Stimulated activated CD4-positive, alpha-beta T cell treated with anti-CD3 and anti-CD28 coated beads, Interleukin-12 subunit alpha, Interleukin-12 subunit beta, amount 100 ng/mL, for 24 hours (primary cell): ENCODE results near the gene AGRP.
"Not testable (repeated sequence)": the region's sequence is repeated elsewhere in the genome, so short reads cannot be mapped to it uniquely, and the experiment has no call there.

Source experiments
- DNase-seq, 2 experiments: peaks; one replicate each; pipeline ENCODE4 v3.0.0-alpha.2; 2020; ENCODE audit warnings: low read depth in 2 of 2

The AGRP gene, protein sequence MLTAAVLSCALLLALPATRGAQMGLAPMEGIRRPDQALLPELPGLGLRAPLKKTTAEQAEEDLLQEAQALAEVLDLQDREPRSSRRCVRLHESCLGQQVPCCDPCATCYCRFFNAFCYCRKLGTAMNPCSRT

DNA sequence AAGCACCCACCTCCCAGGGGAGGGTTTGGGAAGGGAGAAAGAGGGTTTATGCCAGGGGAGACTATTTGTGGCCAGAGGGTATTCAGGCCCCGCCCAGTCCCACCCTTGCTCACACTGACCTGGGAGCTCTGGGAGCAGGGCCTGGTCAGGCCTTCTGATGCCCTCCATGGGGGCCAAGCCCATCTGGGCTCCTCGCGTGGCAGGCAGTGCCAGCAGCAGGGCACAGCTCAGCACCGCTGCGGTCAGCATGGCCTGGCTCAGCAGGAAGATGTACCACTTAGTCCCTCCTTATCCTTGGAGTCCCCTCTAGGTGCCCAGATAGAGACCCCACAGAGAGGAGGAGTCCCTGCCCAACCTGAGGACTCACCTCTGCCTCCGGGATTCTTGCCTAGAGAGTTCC lies at the start of gene AGRP:
Gene AGRP, minus strand, starts transcription at position 398 of the 400 bp plus-strand sequence. Its CDS starts 149 bp downstream, at position 249.
- no peak for DNase-seq

DNA sequence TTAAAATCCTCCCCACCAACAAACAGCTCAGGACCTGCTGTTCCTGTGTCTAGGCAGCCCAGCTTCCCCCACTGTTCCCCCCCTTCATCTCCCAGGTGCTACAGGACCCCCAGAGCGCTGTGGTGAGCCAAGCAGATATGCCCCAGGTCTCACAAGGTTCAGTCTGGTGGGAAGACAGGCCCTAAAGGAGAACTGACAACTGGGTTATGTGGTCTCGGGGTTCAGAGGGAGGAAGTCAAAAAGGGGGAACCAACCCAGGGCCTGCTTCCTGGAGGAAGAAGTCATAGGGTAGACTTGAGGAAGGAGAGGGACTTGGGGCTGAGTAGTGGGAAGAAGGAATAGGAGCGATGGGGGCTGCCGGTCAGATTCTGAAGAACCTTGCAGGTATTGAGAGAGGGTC lies 47.9 kb upstream of the AGRP start:
- no peak for DNase-seq

DNA sequence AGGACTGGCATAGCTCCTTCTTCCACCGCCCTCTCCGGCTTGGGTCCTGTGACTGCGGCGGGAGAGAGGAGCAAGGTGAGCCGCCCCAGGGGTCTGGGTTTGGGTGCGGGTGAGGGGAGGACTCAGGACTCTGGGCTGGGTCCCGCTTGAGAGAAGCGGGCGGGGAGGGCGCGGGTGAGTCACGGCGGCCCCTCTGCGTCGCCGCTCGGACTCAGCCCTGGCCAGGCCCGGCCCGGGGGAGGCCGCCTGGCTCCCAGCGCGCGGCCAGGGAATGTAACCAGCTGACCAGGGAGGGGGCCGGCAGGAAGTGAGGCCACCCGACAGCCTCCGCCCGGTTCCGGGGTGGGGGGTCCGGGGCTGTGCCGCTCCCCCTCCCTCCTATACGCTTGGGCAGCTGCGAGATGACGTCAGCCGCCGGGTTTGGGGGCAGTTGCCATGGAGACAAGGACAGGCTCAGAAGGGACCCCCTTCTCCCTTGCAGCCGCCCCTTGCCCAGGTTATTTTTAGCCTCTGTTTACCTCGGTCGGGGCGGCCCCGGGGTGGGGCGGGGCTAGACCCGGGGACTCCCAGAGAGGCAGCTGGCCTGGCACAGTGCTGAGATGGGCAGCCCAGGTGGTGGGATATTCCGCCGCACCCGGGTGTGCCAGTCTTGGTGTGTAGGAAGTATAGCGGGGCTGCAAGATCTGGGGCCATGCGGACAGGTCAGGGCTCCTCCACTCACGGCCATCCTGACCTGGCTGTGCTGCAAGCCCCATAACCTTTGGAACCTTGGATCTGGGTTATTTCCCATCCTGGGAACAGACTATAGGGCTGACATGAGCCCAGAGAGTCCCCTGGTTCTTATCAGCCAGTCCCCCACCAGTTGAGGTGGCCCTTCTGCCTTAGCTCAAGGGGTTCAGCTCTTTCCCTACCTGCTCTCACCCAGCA lies 46.9 kb upstream of the AGRP start:
- no peak for DNase-seq

DNA sequence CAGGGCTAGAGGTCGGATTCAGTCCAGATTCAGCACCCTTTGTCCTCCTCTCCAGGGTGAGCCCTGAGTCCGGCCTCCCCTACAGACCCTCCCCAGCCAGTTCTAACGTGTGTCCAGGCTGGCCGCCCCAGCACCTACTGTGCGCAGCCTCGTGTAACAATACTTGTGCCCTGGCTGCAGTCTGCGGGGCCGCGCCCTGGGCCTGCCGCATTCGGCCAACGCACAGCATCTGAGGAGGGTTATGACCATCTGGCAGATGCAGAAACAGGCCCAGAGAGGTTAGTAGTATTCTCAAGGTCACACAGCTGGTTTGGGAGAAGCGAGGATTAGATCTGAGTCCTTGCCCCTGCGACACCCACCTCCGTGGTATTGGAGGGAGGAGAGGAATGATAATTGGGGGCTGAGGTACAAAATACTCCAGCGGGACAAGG lies 46.2 kb upstream of the AGRP start:
- DNase-seq, result no peak

DNA sequence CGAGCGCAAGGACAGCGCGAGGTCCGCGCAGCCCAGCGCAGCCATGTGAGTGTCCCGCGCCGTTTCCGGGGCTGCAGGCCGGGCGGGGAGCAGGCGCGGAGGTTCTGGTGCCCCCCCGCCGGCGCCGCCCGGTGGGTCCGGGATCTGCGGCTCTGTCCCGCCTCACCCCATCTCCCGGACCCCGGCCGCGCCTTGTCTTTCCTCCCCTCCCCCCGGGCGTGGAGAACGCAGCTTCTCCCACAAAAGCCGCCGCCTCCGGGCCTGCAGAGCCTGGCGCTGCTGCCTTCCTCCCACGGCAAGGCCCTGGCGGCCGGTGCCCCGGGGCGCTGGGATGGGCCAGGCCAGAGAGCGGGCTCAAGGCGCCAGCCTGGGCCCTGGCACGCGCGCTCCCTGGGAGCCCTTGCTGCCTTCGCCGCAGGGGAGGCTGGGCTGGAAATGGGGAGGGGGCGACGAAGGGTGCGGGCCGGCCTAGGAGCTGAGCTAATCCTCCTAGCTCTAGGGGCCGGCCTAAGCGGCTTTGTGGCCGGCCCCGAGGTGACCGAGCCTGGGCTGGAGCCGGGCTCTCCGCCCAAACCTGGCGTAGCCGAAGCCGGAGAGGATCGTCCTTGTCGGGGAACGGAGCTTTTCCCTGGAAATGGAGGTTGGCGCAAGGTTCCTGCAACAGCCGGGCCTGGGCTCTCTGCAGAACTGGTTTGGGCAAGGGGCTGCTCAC lies 45.7 kb upstream of the AGRP start:
- DNase-seq, result no peak

DNA sequence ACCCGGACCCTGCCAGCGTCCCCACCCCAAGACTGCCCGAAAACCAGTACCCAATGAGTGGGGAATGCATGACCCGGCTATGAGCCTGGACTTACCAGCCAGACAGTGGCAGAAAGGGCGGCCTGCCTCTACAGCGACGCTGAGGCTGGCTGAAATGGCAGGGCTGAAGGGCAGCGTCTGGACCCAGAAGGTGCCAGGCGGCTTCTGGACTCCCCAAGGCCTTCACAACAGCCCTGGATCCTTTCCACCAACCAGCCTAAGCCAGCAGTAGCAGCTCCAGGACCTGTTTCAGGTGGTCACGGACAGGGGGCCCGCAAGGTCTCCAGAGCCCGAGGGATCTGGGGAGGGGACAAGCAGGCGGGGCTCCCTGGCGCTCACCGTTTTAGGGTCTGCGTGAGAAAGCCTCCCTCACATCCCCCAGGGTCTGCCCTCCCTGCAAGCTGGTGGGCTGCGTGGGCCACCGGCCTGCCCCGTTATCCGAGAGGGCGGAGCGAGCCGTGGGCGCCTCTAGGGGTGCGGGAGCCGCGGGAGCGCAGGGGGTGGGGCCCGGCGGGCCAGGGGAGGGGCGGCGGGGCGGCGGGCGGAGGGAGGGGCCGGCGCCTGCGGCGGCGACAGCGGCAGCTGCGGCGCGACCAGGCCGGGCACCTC lies 45.0 kb upstream of the AGRP start, which contains the start of gene RIPOR1:
Gene RIPOR1, plus strand, starts transcription at position 608 of the 648 bp plus-strand sequence. CDS start 9,618 bp downstream, outside the sequence.
- no peak for DNase-seq

DNA sequence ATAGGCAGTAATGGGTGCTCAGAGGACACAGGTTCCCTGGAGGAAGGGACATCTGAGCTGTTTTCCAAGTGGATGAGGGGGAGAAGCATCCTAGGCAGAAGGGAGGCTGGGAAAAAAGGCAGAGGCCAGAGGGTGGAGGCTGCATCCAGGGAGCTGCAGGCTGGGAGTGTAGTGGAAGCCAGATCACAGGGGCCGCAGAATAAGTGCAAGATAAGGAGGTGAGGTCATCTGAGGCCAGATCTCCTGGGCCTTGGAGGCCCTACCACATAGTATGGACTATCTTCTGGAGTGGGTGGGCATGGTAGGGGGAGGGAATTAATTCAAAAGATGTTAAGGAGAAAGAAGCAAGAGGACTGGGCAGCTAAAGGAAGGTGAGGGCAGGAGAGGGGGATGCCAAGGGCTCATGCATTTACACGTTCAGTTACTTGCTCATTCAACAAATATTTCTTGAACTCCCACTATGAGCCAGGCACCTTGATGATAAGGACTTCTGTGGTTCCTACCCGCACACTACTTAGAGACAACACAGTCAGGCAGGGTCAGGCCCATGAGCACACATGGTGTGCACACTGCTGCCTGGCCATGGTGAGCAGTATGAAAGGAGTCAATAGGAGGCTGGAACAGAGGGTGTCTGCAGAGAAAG lies 42.9 kb upstream of the AGRP start:
- DNase-seq, result no peak

DNA sequence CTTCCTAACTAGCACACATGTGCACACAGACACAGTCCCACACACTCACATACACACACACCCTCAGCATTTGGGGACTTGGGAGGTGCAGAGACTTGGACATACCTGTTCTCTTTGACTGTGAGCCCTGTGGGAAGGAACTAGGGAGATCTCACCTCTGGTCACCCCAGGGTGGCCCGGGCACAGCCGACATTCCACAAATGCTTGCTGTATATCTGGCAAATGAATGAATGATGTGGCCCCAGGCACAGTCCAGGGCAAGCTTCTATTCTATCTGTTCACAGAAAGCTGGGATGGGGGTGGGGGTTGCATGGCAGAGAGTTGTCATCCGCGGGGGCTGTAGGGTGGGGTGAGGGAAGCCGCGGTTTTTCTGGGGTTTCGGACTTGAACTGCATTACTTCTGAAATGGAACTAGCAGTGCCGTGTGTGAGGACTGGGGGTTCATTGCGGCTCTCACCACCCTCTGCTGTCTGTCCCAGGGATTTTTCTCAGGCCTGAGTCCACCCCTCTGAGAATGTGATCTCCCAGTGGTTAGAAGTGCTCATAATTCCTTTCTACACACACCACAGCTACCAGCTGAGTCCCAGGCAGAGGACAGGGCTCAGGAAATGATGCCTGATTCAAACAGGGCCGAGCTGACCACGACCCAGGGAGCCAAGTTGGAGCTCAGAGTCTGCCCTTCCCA lies 42.0 kb upstream of the AGRP start:
- DNase-seq, result no peak

DNA sequence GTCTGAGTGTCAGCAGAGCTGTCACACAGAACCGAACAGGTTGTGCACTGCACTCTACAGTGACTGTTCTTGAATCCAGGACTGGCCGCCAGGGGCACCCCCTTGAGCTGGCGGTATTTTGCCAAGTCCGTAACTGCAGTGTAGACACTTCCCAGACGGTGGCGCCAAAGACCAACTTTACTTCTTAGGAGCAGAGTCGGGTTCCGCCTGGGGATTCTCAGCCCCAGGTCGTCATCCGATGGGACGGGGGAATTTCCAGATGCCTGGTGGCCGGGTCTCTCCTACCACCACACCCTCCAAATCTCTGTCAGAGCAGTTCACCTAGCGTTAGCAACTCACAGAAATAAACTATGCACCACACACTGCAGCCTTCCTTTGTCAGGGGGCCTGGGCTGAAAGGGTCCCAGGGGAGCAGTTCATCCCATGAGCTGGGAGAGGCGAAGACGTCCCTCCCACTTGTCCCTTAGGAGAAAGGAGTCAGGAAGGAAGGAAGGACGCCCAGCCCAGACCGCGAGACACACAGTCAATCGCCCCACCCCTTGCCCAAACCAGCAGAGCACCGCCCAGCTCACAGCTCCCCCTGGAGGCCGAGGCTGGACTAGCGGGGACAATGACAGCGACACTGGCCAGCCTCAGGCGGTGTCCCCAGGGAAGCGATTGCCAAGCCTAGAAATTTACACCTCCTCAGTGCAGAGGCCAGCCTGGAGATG lies 37.9 kb upstream of the AGRP start:
- DNase-seq, result peak; percentile 94 to 99

DNA sequence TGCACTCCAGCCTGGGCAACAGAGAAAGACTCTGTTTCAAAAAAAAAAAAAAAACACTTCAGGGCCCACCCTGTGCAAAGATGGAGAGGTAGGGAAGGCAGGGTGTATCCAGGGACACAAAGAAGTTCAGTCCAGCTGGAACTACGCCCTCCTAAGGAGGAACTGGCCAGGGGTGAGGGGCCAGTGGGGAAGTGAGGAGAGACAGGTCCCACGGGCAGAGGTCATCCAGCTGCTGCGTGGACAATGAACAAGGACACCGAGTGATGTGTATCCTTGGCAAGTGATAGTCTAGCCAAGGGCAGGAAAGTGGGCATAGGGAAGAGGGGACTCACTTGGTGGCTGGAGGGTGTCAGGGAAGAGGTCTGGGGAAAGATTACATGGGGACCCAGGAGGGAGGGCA lies 35.9 kb upstream of the AGRP start:
- no peak for DNase-seq

DNA sequence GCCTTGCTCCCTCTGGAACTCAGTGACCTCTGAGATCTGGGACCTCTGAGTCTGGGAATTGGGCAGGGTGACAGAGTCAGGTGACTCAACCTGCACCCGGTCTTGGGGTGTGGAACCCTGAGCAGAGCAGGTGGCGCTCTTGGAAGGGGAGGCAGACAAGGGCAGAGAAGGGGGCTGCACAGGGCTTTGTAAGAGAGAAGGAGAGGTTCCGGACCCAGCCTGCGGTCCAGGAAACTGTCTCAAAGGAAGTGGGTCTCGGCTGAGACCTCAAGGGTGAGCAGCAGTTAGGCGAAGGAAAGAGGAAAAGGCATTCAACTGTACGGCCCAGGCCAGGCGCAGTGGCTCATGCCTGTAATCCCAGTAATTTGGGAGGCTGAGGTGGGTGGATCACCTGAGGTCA lies 35.3 kb upstream of the AGRP start:
- no peak for DNase-seq

DNA sequence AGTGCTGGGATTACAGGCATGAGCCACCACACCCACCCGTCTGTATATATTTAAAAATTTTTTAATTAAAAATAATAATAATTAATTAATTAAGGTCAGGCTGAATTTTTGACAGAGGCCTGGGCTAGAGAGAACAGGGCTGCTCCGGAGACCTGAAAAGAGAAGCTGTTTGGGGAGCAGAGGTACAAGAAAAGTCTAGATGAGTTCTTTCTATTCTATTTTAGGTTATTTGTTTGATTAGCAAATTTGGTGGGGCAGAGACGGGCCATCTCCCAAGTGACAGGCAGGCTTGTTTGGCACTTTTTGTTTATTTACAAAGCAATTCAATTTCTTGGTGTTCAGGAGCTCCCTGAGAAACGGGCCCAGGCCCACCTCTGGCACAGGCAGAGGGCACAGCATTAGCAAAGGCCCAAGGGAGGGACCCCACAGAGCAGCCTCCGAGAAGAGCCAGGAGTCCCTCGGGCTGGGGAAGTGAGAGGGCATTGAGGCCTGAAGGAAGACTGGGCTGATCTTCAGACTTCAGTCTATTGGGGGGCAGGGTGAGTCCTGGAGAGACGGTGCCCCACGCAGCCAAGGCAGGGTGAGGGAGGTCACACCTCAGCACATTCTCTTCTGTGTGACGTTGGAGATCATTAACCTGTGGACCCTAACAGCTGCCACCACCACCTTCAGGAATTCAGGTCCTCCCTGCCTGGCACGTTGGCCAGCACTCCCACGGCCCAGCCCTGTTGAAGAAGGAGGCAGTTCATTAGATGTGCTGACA lies 34.5 kb upstream of the AGRP start:
- no peak for DNase-seq

DNA sequence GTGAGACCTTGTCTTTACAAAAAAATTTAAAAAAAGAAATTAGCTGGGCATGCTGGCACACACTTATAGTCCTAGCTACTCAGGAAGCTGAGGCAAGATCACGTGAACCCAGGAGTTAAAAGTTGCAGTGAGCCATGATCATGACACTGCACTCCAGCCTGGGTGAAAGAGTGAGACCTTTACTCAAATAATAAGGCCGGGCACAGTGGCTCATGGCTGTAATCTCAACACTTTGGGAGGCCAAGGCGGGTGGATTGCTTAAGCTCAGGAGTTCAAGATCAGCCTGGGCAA lies 33.8 kb upstream of the AGRP start:
- no peak for DNase-seq

DNA sequence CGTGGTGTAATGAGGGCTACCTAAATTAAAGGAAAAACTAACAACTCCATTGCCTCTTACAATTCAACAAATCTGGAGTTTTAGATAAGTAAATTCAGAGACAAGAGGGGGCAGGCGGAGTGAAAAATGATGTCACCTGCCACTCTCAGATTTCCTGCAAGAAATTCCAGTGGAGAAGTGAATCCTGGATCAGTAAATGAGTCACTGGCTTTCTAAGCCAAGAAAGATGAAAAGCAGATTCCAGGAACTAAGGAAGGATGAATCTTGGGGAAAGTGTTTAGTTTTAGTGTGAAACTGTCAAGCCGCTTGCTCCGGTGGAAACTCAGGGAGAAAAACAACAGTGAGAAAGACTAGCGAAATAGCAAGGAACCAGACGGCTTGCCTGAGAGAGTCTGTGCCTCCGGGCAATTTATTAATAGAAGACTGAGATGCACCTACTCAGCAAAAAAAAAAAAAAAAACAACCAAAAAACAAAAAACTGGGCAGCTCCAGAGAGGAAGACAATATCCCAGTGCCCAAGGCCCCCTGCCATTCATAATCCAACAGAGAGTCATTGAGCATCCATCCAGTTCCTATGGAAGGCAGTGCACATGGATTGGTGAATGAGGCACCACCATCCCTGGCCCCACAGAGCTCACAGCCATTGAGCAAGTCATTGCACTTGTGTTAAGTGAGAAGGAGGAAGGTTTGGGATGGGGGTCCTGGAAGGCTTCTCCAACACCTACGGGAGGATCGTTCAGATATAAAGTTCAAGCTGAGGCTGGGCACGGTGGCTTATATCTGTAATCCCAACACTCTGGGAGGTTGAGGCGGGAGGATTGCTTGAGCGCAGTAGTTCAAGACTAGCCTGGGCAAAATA lies 33.2 kb upstream of the AGRP start:
- DNase-seq, result no peak

DNA sequence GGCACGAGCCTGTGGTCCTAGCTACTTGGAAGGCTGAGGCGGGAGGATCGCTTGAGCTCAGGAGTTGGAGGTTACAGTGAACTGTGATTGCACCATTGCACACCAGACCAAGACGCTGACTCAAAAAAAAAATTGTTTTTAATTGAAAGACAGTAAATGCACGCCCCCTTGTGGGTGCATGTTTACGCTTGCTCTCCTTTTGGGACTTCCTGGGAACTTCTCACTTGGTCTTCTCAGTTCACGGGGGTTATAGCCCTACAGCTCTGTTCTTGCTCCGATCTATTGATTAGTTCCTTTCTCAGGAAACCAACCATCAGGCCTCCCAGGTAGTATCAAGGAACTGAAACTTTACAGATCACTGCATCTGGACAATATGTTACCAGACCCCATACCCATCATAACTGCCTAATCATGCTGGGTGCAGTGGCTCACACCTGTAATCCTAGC lies 31.1 kb upstream of the AGRP start:
- DNase-seq, result peak; percentile 47 to 78

DNA sequence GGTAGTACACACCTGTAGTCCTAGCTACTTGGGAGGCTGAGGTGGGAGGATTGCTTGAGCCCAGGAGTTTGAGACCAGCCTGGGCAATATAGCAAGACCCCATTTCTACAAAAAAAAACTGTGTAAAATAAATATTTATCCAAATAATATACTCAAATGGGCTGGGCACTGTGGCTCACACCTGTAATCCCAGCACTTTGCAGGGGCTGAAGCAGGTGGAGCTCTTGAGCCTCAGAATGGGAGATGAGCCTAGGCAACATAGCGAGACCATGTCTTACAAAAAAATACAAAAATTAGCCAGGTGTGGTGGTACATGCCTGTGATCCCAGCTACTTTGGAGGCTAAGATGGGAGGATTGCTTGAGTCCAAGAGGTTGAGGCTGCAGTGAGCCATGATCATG lies 30.5 kb upstream of the AGRP start:
- DNase-seq, result not testable (repeated sequence)

DNA sequence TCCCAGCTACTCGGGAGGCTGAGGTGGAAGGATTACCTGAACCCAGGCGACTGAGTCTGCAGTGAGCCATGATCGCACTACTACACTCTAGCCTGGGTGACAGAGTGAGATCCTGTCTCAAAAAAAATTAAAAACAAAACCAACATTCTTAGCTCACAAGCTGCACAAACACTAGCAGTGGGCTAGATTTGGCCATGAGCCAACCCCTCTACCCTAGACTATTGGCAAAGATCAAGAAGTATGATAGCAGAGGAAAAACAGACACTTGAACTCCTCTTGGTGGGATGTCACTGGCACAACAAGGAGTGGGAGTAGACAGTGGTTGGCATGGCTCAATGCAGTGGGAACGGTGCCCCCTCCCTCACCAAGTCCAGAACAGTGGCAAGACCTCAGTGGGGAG lies 25.7 kb upstream of the AGRP start:
- DNase-seq, result no peak

DNA sequence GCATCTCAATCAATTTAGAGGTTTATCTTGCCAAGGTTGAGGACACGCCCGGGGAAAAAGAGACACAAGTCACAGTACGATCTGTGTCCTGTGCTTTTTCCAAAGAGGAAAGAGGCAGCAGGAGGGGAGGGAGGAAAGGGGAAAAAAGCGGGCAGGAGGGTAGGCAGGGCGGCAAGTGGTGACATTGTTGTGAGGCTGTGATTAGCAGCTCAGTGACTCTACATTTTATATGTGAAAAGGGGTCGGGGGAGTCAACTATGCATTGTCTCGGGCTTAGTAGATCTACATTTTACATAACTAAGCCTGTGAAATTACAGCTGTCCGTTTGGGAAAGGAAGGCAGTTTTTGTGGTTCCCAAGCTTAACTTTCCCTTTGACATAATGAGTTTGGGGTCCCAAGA lies 23.1 kb upstream of the AGRP start:
- no peak for DNase-seq
